ENCODE data around the gene CTTN.
"Not testable (repeated sequence)": the region's sequence is repeated elsewhere in the genome, so short reads cannot be mapped to it uniquely, and the experiment has no call there.

CTTN gene

DNA sequence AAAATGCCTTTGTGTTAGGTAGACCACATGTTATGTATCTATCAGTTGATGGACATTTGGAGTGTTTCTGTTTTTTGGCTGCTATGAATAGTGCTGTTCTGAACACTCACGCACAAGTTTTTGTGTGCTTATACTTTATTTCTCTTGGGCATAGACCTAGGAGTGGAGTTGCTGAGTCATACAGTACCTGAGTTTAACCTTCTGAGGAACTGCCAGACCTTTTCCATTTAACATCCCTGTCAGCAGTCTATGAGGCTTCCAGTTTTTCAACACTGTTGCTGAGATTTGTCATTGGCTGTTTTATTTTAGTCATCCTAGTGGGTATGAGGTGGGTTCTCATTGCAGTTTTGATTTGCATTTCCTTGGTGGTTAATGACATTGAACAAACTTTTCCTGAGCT, 4.4 kb downstream of the CTTN start:
- H3K27me3 ChIP-seq = no peaks in the 10 kb centered on the region
- H3K27ac ChIP-seq = no peak overlapping the region
- TF ChIP-seq, protein P1, sequence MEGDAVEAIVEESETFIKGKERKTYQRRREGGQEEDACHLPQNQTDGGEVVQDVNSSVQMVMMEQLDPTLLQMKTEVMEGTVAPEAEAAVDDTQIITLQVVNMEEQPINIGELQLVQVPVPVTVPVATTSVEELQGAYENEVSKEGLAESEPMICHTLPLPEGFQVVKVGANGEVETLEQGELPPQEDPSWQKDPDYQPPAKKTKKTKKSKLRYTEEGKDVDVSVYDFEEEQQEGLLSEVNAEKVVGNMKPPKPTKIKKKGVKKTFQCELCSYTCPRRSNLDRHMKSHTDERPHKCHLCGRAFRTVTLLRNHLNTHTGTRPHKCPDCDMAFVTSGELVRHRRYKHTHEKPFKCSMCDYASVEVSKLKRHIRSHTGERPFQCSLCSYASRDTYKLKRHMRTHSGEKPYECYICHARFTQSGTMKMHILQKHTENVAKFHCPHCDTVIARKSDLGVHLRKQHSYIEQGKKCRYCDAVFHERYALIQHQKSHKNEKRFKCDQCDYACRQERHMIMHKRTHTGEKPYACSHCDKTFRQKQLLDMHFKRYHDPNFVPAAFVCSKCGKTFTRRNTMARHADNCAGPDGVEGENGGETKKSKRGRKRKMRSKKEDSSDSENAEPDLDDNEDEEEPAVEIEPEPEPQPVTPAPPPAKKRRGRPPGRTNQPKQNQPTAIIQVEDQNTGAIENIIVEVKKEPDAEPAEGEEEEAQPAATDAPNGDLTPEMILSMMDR (IDR thresholded peaks at IDR 0.05) = no peak
- no peak overlapping the region for H3K4me3 ChIP-seq
- peaks cover 0 to 34% (median 18%) of the 10 kb centered on the region in 4 donors for H3K4me1 ChIP-seq
- peaks cover 18 to 27% (median 23%) of the 10 kb centered on the region in 3 donors for H3K36me3 ChIP-seq
- intact Hi-C loops (cut with DNase I; ENCODE audit: low total_unique reads) = no loop called here
- H3K9me3 ChIP-seq = no peaks in the 10 kb centered on the region
- DNase-seq = no peak

DNA sequence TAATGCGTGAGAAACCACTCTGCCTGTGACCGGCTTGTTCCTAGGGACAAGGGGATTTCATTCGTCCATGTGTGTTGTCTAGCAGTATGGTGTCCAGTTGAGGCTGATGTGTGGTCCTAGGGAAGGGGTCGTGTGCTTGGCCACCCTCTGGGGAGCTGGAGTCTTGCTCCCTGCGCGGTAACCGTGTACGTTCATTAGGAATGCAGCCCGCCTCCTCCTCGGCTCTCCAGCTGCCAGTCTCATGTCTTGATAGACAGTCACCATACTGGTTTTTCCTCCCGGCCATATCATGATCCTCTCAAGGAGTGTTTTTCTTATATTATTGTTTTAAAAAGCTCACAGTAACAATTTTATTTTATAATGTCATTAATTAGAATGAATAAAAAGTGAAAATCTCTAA, 5.9 kb downstream of the CTTN start:
- TF ChIP-seq, protein P1 (IDR thresholded peaks at IDR 0.05) = no peak
- DNase-seq = no peak
- no peaks in the 10 kb centered on the region for H3K27me3 ChIP-seq
- no peak overlapping the region for H3K4me3 ChIP-seq
- no peak overlapping the region for H3K27ac ChIP-seq
- peaks cover 0 to 31% (median 15%) of the 10 kb centered on the region in 4 donors for H3K4me1 ChIP-seq
- H3K9me3 ChIP-seq = no peaks in the 10 kb centered on the region
- H3K36me3 ChIP-seq = peaks cover 34 to 43% (median 38%) of the 10 kb centered on the region in 3 donors
- intact Hi-C loops (cut with DNase I; ENCODE audit: low total_unique reads) = no loop called here

DNA sequence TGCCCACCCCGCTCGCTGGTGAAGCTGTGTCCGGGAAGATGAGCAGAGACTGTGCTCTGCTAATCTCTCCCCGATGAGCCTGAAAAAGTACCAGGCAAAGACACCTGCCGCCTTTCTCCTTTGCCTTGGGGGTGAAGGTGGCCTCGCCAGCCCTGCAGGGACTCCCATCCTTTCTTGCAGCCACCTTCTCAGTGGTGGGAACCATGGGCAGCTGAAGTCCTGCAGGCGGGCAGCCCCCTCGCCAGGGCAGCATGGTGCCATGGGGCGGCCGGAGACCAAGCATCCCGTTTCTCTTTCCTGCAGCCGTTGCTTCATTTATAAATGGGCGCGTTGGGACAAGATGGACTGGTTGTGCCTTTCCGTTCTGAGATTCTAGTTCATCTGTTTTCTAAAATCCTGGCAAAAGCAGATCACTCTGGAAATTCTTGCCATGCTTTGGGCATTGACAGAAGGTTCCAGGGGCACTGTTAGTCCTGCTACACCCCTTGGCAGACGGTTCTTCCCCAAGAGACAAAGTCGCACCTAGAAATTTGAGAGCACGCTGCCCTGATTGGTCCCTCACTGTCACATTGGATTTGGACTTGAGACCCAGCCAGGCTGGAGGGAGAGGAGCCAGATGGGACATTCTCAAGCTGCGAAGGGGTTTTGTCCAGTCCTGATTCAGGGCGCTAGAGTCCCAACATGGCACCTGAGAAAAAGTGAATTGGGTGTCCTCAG, 7.5 kb downstream of the CTTN start:
- peaks cover 50 to 59% (median 54%) of the 10 kb centered on the region in 3 donors for H3K36me3 ChIP-seq
- no peak overlapping the region for H3K27ac ChIP-seq
- DNase-seq = no peak
- H3K4me3 ChIP-seq = no peak overlapping the region
- no peaks in the 10 kb centered on the region for H3K9me3 ChIP-seq
- no peaks in the 10 kb centered on the region for H3K27me3 ChIP-seq
- peaks cover 0 to 21% (median 2%) of the 10 kb centered on the region in 4 donors for H3K4me1 ChIP-seq
- intact Hi-C loops (cut with DNase I; ENCODE audit: low total_unique reads) = no loop called here
- TF ChIP-seq, protein P1 (IDR thresholded peaks at IDR 0.05) = no peak

DNA sequence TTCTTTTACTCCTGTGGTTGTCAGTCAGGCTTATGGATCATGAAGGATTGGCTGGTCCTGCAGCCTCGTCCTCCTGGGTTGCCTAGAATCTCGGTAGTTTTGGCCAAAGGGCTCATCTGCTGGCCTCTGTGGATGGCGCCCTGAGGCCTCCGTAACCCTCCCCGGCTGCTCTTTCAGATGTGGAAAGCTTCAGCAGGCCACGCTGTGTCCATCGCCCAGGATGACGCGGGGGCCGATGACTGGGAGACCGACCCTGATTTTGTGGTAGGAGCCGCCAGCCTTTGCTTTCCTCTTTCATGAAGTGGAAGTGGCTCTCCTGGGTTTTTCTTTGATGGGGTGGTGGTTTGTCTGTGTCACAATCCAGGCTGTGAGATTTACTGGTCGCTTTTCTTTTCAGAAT, 8.8 kb downstream of the CTTN start:
- intact Hi-C loops (cut with DNase I; ENCODE audit: low total_unique reads) = no loop called here
- DNase-seq = no peak
- H3K27me3 ChIP-seq = no peaks in the 10 kb centered on the region
- H3K9me3 ChIP-seq = no peaks in the 10 kb centered on the region
- peaks cover 0 to 8% (median 0%) of the 10 kb centered on the region in 4 donors for H3K4me1 ChIP-seq
- H3K4me3 ChIP-seq = no peak overlapping the region
- peaks cover 63 to 71% (median 67%) of the 10 kb centered on the region in 3 donors for H3K36me3 ChIP-seq
- no peak overlapping the region for H3K27ac ChIP-seq
- TF ChIP-seq, protein P1 (IDR thresholded peaks at IDR 0.05) = no peak

DNA sequence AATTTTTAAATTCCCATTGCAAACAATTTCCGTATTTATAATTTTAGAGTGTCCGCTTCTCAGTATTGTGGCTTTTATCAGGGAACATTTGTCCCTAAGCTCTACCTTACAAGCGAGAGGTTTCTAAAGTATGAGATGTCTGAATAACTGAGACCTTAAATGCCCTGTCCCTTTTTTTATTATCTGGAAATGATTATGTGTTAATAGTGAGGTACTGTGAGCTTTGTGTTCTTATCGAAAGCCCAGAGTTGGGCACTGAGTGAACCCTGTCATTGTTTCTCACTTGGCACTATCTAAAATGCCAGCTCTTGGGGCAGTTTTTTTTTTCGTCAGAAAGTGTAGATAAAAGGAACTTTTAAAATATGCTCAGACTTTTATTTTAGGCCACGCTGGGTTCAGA, 9.5 kb downstream of the CTTN start:
- no peak overlapping the region for H3K4me3 ChIP-seq
- H3K36me3 ChIP-seq = peaks cover 70 to 78% (median 74%) of the 10 kb centered on the region in 3 donors
- TF ChIP-seq, protein P1 (IDR thresholded peaks at IDR 0.05) = no peak
- H3K27me3 ChIP-seq = no peaks in the 10 kb centered on the region
- peaks cover 0 to under 1% (median 0%) of the 10 kb centered on the region in 4 donors for H3K4me1 ChIP-seq
- no peak for DNase-seq
- no peaks in the 10 kb centered on the region for H3K9me3 ChIP-seq
- intact Hi-C loops (cut with DNase I; ENCODE audit: low total_unique reads) = no loop called here
- H3K27ac ChIP-seq = no peak overlapping the region

DNA sequence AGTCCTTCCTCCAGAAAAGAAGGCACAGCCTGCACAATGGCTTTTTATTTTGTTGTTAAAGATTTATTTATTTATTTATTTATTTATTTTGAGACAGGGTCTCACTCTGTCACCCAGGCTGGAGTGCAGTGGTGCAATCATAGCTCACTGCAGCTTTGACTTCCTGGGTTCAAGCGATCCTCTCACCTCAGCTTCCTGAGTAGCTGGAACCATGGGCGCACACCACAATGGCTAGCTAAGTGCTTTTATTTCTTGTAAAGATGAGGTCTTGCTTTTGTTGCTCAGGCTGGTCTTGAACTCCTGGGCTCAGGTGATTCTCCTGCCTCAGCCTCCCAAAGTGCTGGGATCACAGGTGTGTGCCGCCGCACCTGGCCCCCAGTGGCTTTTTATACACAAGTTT, 10.0 kb downstream of the CTTN start:
- H3K36me3 ChIP-seq = peaks cover 75 to 83% (median 79%) of the 10 kb centered on the region in 3 donors

More for the DNA sequence above, 10.0 kb downstream of the CTTN start:
- H3K9me3 ChIP-seq; H3K4me1 ChIP-seq; H3K27me3 ChIP-seq; H3K27ac ChIP-seq; intact Hi-C loops (cut with DNase I; ENCODE audit: low total_unique reads); DNase-seq; H3K4me3 ChIP-seq: not testable (repeated sequence)

All from tibial artery (tissue), 4 donors.